Astrocyte of the hippocampus (primary cell): ENCODE measurements around the gene ARHGEF37.
"Not testable (repeated sequence)": the region's sequence is repeated elsewhere in the genome, so short reads cannot be mapped to it uniquely, and the experiment has no call there.

ENCODE experiments used
- DNase-seq: peaks from one replicate; pipeline ENCODE4 v3.0.0; 2011; ENCODE audit warnings: low read depth, low spot score

ARHGEF37 gene

GRCh38 chr5:149646564-149646963 is 65.3 kb downstream of the ARHGEF37 start:
- no peak for DNase-seq

- no peak for DNase-seq
Observed at GRCh38 chr5:149647334-149647733, 66.0 kb downstream of the ARHGEF37 start.

GRCh38 chr5:149648464-149649393 is 67.4 kb downstream of the ARHGEF37 start:
- not testable (repeated sequence) for DNase-seq

GRCh38 chr5:149649730-149650129 is 68.4 kb downstream of the ARHGEF37 start:
- DNase-seq: not testable (repeated sequence)

- no peak for DNase-seq
Observed at GRCh38 chr5:149651686-149652085, 70.4 kb downstream of the ARHGEF37 start.

- DNase-seq: no peak
Observed at GRCh38 chr5:149652697-149653096, 71.4 kb downstream of the ARHGEF37 start.

GRCh38 chr5:149654231-149654630 is 72.9 kb downstream of the ARHGEF37 start:
- no peak for DNase-seq

GRCh38 chr5:149654883-149655505 is 73.7 kb downstream of the ARHGEF37 start:
- DNase-seq: no peak

GRCh38 chr5:149656576-149657182 is 75.4 kb downstream of the ARHGEF37 start:
- no peak for DNase-seq

- DNase-seq: no peak
Observed at GRCh38 chr5:149657324-149657723, 76.0 kb downstream of the ARHGEF37 start.

GRCh38 chr5:149658299-149658698 is 77.0 kb downstream of the ARHGEF37 start:
- DNase-seq: no peak

- no peak for DNase-seq
Observed at GRCh38 chr5:149664083-149664482, 82.8 kb downstream of the ARHGEF37 start.

- no peak for DNase-seq
Observed at GRCh38 chr5:149664666-149665415, 83.5 kb downstream of the ARHGEF37 start.

- DNase-seq: no peak
Observed at GRCh38 chr5:149665416-149666175, 84.3 kb downstream of the ARHGEF37 start.

- DNase-seq: no peak
Observed at GRCh38 chr5:149666212-149666852, 85.0 kb downstream of the ARHGEF37 start.

- peak; percentile 20 for DNase-seq
Observed at GRCh38 chr5:149667084-149667828, 86.0 kb downstream of the ARHGEF37 start.

- DNase-seq: no peak
Observed at GRCh38 chr5:149667829-149668330, 86.6 kb downstream of the ARHGEF37 start.

- DNase-seq: not testable (repeated sequence)
Observed at GRCh38 chr5:149669273-149669672, 88.0 kb downstream of the ARHGEF37 start.

GRCh38 chr5:149671544-149671943 is 90.2 kb downstream of the ARHGEF37 start:
- no peak for DNase-seq
